Measurements from ENCODE around the gene GRID2. TPM values are rescaled to one million over a fixed set of nuclear protein-coding genes. Genes with fewer than 3 reads are reported as not detected.

Gene GRID2
- polyA plus RNA-seq, 1 of the 3 experiments (the other 2 are of a cell fraction) = not detected

GRCh38 chr4:92996533-92996932, 692.8 kb downstream of the GRID2 start (continued):
- no peak for TF ChIP-seq JUND (IDR thresholded peaks at IDR 0.05)

GRCh38 chr4:93000910-93001309, 697.1 kb downstream of the GRID2 start:
- no peaks in the 10 kb centered on the region for H3K36me3 ChIP-seq (replicated peaks in 1 of 2; ENCODE audit: control insufficient read depth in 1 of 2, insufficient read depth in 2 of 2, low read length in 1 of 2)
- no peak overlapping the region for H3K4me2 ChIP-seq
- H3K4me3 ChIP-seq (ENCODE audit: low read depth in 2 of 2, low read length in 1 of 2) = no peak overlapping the region
- ChIA-PET POLR2A (no interaction called here), CTCF (interaction anchor here (1.0 kb wide), 1 partner anchor 19 kb away, joined by 3 read pairs; no protein-coding TSS in a partner anchor)
- H3K9me3 ChIP-seq = no peaks in the 10 kb centered on the region
- no peaks in the 10 kb centered on the region; a peak in 1 of 4 replicates for H3K4me1 ChIP-seq (ENCODE audit: control insufficient read depth in 1 of 2, insufficient read depth in 2 of 2, low read depth in 1 of 2, low read length in 1 of 2)
- H3K9me2 ChIP-seq = no peaks in the 10 kb centered on the region
- H3K27ac ChIP-seq (ENCODE audit: low read depth in 2 of 2, low read length in 1 of 2) = no peak overlapping the region
- TF ChIP-seq EZH2phosphoT487 (IDR thresholded peaks at IDR 0.05; ENCODE audit: borderline replicate concordance, low read depth) = no peak
- no peak for TF ChIP-seq GATA2 (CRISPR knock-in tag; IDR thresholded peaks at IDR 0.05)
- TF ChIP-seq NRF1 (IDR thresholded peaks at IDR 0.05; ENCODE audit: low read depth, low read length) = no peak
- TF ChIP-seq FOXJ3 (CRISPR knock-in tag; IDR thresholded peaks at IDR 0.05) = no peak
- TF ChIP-seq POLR2AphosphoS5 (IDR thresholded peaks at IDR 0.05; ENCODE audit: low read depth, low read length) = no peak
- no peak for TF ChIP-seq SMC3 (IDR thresholded peaks at IDR 0.05; ENCODE audit: low read depth, low read length)
- TF ChIP-seq, protein P1, sequence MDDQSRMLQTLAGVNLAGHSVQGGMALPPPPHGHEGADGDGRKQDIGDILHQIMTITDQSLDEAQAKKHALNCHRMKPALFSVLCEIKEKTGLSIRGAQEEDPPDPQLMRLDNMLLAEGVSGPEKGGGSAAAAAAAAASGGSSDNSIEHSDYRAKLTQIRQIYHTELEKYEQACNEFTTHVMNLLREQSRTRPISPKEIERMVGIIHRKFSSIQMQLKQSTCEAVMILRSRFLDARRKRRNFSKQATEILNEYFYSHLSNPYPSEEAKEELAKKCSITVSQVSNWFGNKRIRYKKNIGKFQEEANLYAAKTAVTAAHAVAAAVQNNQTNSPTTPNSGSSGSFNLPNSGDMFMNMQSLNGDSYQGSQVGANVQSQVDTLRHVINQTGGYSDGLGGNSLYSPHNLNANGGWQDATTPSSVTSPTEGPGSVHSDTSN (IDR thresholded peaks at IDR 0.05) = no peak
- H3K27me3 ChIP-seq (ENCODE audit: insufficient read depth) = no peaks in the 10 kb centered on the region
- DNase-seq = no peak
- no peak overlapping the region for H2AFZ ChIP-seq (ENCODE audit: low read depth)
- no peaks in the 10 kb centered on the region for H3F3A ChIP-seq (replicated peaks; ENCODE audit: insufficient read depth)
- H4K20me1 ChIP-seq (ENCODE audit: insufficient read depth) = no peaks in the 10 kb centered on the region
- H3K9ac ChIP-seq = no peak overlapping the region
- H3K79me2 ChIP-seq (ENCODE audit: insufficient read depth) = no peaks in the 10 kb centered on the region

DNA sequence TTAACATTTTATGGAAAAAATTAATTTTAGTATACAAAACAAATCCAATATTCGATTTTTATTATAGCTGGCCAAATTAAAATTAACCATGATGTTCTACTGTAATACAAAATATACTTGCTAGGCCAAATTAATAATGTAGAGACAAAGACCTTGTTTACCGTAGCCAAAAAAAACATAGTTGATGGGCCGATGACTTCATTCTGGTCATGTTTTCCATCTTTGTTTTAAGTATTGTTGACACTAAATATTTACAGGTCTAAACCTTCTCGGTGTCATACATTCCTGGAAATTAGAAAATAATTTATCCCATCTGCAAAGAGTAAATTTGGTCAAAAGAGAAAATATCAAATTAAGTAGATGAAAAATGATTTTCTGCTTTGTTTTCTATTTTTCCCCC, 698.5 kb downstream of the GRID2 start:
- no peak for TF ChIP-seq MXI1 (IDR thresholded peaks at IDR 0.05; ENCODE audit: low read depth, low read length)
- no peak for TF ChIP-seq YY1 (IDR thresholded peaks at IDR 0.05; ENCODE audit: low read depth)
- no peak for TF ChIP-seq TEAD4 (IDR thresholded peaks at IDR 0.05; ENCODE audit: borderline replicate concordance, insufficient read depth)
- TF ChIP-seq ELF1 (IDR thresholded peaks at IDR 0.05) = no peak
- TF ChIP-seq, protein P1 (IDR thresholded peaks at IDR 0.05) = no peak
- no peak for TF ChIP-seq MEF2A (IDR thresholded peaks at IDR 0.05; ENCODE audit: borderline replicate concordance, low read depth)
- TF ChIP-seq NFIC (IDR thresholded peaks at IDR 0.05; ENCODE audit: borderline replicate concordance) = no peak
- TF ChIP-seq POLR2AphosphoS5 (IDR thresholded peaks at IDR 0.05; ENCODE audit: low read depth, low read length) = no peak
- TF ChIP-seq RCOR1 (IDR thresholded peaks at IDR 0.05; ENCODE audit: low read length) = no peak
- TF ChIP-seq FOSL2 (IDR thresholded peaks at IDR 0.05; ENCODE audit: borderline replicate concordance, low read depth) = no peak
- no peak for TF ChIP-seq NRF1 (IDR thresholded peaks at IDR 0.05; ENCODE audit: low read depth, low read length)
- TF ChIP-seq SMC3 (IDR thresholded peaks at IDR 0.05; ENCODE audit: low read depth, low read length) = no peak
- TF ChIP-seq, protein P2, sequence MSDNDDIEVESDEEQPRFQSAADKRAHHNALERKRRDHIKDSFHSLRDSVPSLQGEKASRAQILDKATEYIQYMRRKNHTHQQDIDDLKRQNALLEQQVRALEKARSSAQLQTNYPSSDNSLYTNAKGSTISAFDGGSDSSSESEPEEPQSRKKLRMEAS (IDR thresholded peaks at IDR 0.05; ENCODE audit: low read depth) = no peak
- TF ChIP-seq CTCF (IDR thresholded peaks at IDR 0.05) = no peak
- no peak for TF ChIP-seq TAF1 (IDR thresholded peaks at IDR 0.05; ENCODE audit: borderline replicate concordance, low read depth, low read length)
- TF ChIP-seq CHD2 (IDR thresholded peaks at IDR 0.05; ENCODE audit: low read length, partially characterized antibody) = no peak
- no peak for TF ChIP-seq RXRA (IDR thresholded peaks at IDR 0.05; ENCODE audit: borderline replicate concordance, low read depth)
- no peak for TF ChIP-seq EZH2phosphoT487 (IDR thresholded peaks at IDR 0.05; ENCODE audit: borderline replicate concordance, low read depth)
- TF ChIP-seq GATA2 (CRISPR knock-in tag; IDR thresholded peaks at IDR 0.05) = no peak
- Histone ChIP-seq H3F3A (replicated peaks; ENCODE audit: insufficient read depth) (no peaks in the 10 kb centered on the region), H3K27ac (ENCODE audit: low read depth in 2 of 2, low read length in 1 of 2) (no peak overlapping the region), H3K36me3 (replicated peaks in 1 of 2; ENCODE audit: control insufficient read depth in 1 of 2, insufficient read depth in 2 of 2, low read length in 1 of 2) (no peaks in the 10 kb centered on the region), H3K4me2 (no peak overlapping the region), H4K20me1 (ENCODE audit: insufficient read depth) (no peaks in the 10 kb centered on the region), H3K4me3 (ENCODE audit: low read depth in 2 of 2, low read length in 1 of 2) (no peak overlapping the region), H3K9ac (no peak overlapping the region), H3K27me3 (ENCODE audit: insufficient read depth) (no peaks in the 10 kb centered on the region), H2AFZ (ENCODE audit: low read depth) (no peak overlapping the region), H3K4me1 (ENCODE audit: control insufficient read depth in 1 of 2, insufficient read depth in 2 of 2, low read depth in 1 of 2, low read length in 1 of 2) (no peaks in the 10 kb centered on the region; a peak in 1 of 4 replicates), H3K9me2 (no peaks in the 10 kb centered on the region), H3K79me2 (ENCODE audit: insufficient read depth) (no peaks in the 10 kb centered on the region), H3K9me3 (no peaks in the 10 kb centered on the region)
- ChIA-PET POLR2A (no interaction called here), CTCF (no interaction called here)
- DNase-seq = no peak
- 54% methylated on average over 4 of the region's 4 CpGs for WGBS (ENCODE audit: low lambda C conversion rate)

Data from SK-N-SH (cell line).